Measurements from ENCODE around the gene MTARC1.

GRCh38 chr1:220827445-220828178 is 40.9 kb downstream of the MTARC1 start:
- TF ChIP-seq TAF1 (IDR thresholded peaks at IDR 0.05; ENCODE audit: borderline replicate concordance, insufficient read depth, low read length) = no peak
- no peak for TF ChIP-seq POLR2AphosphoS5 (IDR thresholded peaks at IDR 0.05; ENCODE audit: low read depth, low read length)
